ENCODE results near the gene SGCD.

GRCh38 chr5:156624686-156625085 lies 297.7 kb downstream of the SGCD start:
- no peak for TF ChIP-seq EZH2phosphoT487 (IDR thresholded peaks at IDR 0.05; ENCODE audit: insufficient read depth, low read depth)
- TF ChIP-seq EZH2 (IDR thresholded peaks at IDR 0.05; ENCODE audit: insufficient read depth, poor library complexity, severe bottlenecking): no peak

Measured in GM23248 (cell line).